Glutamatergic neuron (in vitro differentiated cells): ENCODE data around the gene OR11A1. TPM values are rescaled to one million over a fixed set of nuclear protein-coding genes. Genes with fewer than 3 reads are reported as not detected.

ENCODE experiments used
- DNase-seq: peaks from one replicate; pipeline ENCODE4 v3.0.0; 2022
- H3K27ac Mint-ChIP-seq: one replicate; pipeline ENCODE4 v1.8.0; 2020; ENCODE audit warnings: mild to moderate bottlenecking, mixed read lengths, inconsistent platforms; ENCODE audit not compliant: unreplicated experiment
- H3K27me3 Mint-ChIP-seq: one replicate; pipeline ENCODE4 v1.8.0; 2020; ENCODE audit warnings: mild to moderate bottlenecking, moderate library complexity, mixed read lengths, inconsistent platforms; ENCODE audit not compliant: unreplicated experiment
- H3K36me3 Mint-ChIP-seq: one replicate; pipeline ENCODE4 v1.8.0; 2020; ENCODE audit warnings: mild to moderate bottlenecking, mixed read lengths, inconsistent platforms; ENCODE audit not compliant: unreplicated experiment
- H3K4me1 Mint-ChIP-seq: one replicate; pipeline ENCODE4 v1.8.0; 2020; ENCODE audit warnings: mild to moderate bottlenecking, low read depth, mixed read lengths, inconsistent platforms; ENCODE audit not compliant: unreplicated experiment
- H3K4me3 Mint-ChIP-seq: one replicate; pipeline ENCODE4 v1.8.0; 2020; ENCODE audit warnings: mild to moderate bottlenecking, mixed read lengths, inconsistent platforms; ENCODE audit not compliant: unreplicated experiment
- H3K9me3 Mint-ChIP-seq: one replicate; pipeline ENCODE4 v1.8.0; 2020; ENCODE audit warnings: mild to moderate bottlenecking, moderate library complexity, mixed read lengths, inconsistent platforms; ENCODE audit not compliant: unreplicated experiment
- CTCF ChIP-seq: fragments of 200-600 bp; sonication (generic); IDR thresholded peaks from one replicate; pipeline ENCODE4 v1.5.0; 2021; ENCODE audit not compliant: partially characterized antibody, unreplicated experiment
- total RNA-seq: library from RNA; stranded (reverse); fragmentation: NEBNext Ultra II Directional; extraction: Animal tissue kit (Norgen Biotek cat#: 25700); gene quantifications from one replicate; pipeline ENCODE4 v1.2.1, GENCODE V29; 2021; ENCODE audit not compliant: unreplicated experiment

Gene OR11A1
- total RNA-seq, 1 donor from 2014 or later: not detected

- TF ChIP-seq CTCF: no peak
- no peaks in the 10 kb centered on the region for H3K9me3 Mint-ChIP-seq
- H3K4me3 Mint-ChIP-seq: no peak overlapping the region
- no peaks in the 10 kb centered on the region for H3K4me1 Mint-ChIP-seq
- peaks cover 3% of the 10 kb centered on the region for H3K27me3 Mint-ChIP-seq
- H3K27ac Mint-ChIP-seq: no peak overlapping the region
- H3K36me3 Mint-ChIP-seq: no peaks in the 10 kb centered on the region
- DNase-seq: no peak
Measured at GRCh38 chr6:29477923-29478450, 21.1 kb upstream of the OR11A1 start.

GRCh38 chr6:29474996-29475395 is 18.1 kb upstream of the OR11A1 start:
- no peak overlapping the region for H3K4me3 Mint-ChIP-seq
- peaks cover 3% of the 10 kb centered on the region for H3K27me3 Mint-ChIP-seq
- TF ChIP-seq CTCF: no peak
- no peaks in the 10 kb centered on the region for H3K36me3 Mint-ChIP-seq
- H3K4me1 Mint-ChIP-seq: no peaks in the 10 kb centered on the region
- DNase-seq: no peak
- H3K27ac Mint-ChIP-seq: no peak overlapping the region
- no peaks in the 10 kb centered on the region for H3K9me3 Mint-ChIP-seq

- Mint-ChIP-seq H3K27ac (no peak overlapping the region), H3K9me3 (no peaks in the 10 kb centered on the region), H3K36me3 (no peaks in the 10 kb centered on the region)
Measured at GRCh38 chr6:29466241-29466640, 9.4 kb upstream of the OR11A1 start.

GRCh38 chr6:29465801-29466200 is 8.9 kb upstream of the OR11A1 start:
- Mint-ChIP-seq H3K27me3 (peaks cover 2% of the 10 kb centered on the region), H3K4me3 (no peak overlapping the region), H3K4me1 (no peaks in the 10 kb centered on the region), H3K27ac (no peak overlapping the region), H3K36me3 (no peaks in the 10 kb centered on the region), H3K9me3 (no peaks in the 10 kb centered on the region)
- DNase-seq: no peak
- TF ChIP-seq CTCF: no peak

More at GRCh38 chr6:29466241-29466640, 9.4 kb upstream of the OR11A1 start:
- no peak for TF ChIP-seq CTCF
- Mint-ChIP-seq H3K4me3 (no peak overlapping the region), H3K27me3 (peaks cover 2% of the 10 kb centered on the region), H3K4me1 (no peaks in the 10 kb centered on the region)
- no peak for DNase-seq

GRCh38 chr6:29465279-29465678 is 8.4 kb upstream of the OR11A1 start:
- Mint-ChIP-seq H3K4me3 (no peak overlapping the region), H3K36me3 (no peaks in the 10 kb centered on the region), H3K27ac (no peak overlapping the region), H3K4me1 (no peaks in the 10 kb centered on the region), H3K27me3 (peaks cover 2% of the 10 kb centered on the region), H3K9me3 (no peaks in the 10 kb centered on the region)
- DNase-seq: no peak
- TF ChIP-seq CTCF: no peak
